ENCODE measurements around the gene ASIC1. TPM values are rescaled to one million over a fixed set of nuclear protein-coding genes. Genes with fewer than 3 reads are reported as not detected.

The ASIC1 gene
- total RNA-seq, 2 experiments from 2014 or later, result 0.59 TPM; not detected in 1

- no TSS peak for BruUV-seq (replicated peaks)
- POLR2A ChIA-PET, result interaction anchor here (0.7 kb wide), 1 partner anchor 22 kb away, joined by 3 read pairs; no protein-coding TSS in a partner anchor
- Histone ChIP-seq H3K9me3 (ENCODE audit: low read length) (no peaks in the 10 kb centered on the region), H2AFZ (ENCODE audit: low read length) (no peak overlapping the region), H3K79me2 (ENCODE audit: insufficient read depth, low read depth, low read length) (no peaks in the 10 kb centered on the region), H4K20me1 (ENCODE audit: insufficient read depth, low read length) (no peaks in the 10 kb centered on the region), H3K9me2 (ENCODE audit: insufficient read depth, low read length) (no peaks in the 10 kb centered on the region), H3K4me1 (ENCODE audit: insufficient read depth, low read length, poor library complexity, severe bottlenecking) (peaks cover 9% of the 10 kb centered on the region), H3K36me3 (ENCODE audit: insufficient read depth, low read length) (no peaks in the 10 kb centered on the region), H3K4me3 (ENCODE audit: low read depth, low read length, poor library complexity, severe bottlenecking) (no peak overlapping the region), H3K4me2 (ENCODE audit: low read length) (no peak overlapping the region), H3K27ac (ENCODE audit: low read depth, low read length, poor library complexity, severe bottlenecking) (no peak overlapping the region)
- no peak for DNase-seq (ENCODE audit: low spot score)
- CTCF ChIA-PET (ENCODE audit: unreplicated experiment), result no interaction called here
- intact Hi-C loops (cut with micrococcal nuclease; ENCODE audit: unreplicated experiment), result no loop called here
- TF ChIP-seq EZH2phosphoT487 (IDR thresholded peaks at IDR 0.05; ENCODE audit: borderline replicate concordance, low read depth, low read length), result no peak
- TF ChIP-seq CTCF (conservative IDR thresholded peaks at IDR 0.05; ENCODE audit: low read length), result no peak
Observed at GRCh38 chr12:50065726-50066310, 8.4 kb downstream of the ASIC1 start.

- H3K79me2 ChIP-seq (ENCODE audit: insufficient read depth, low read depth, low read length), result no peaks in the 10 kb centered on the region
- no peak for TF ChIP-seq CTCF (conservative IDR thresholded peaks at IDR 0.05; ENCODE audit: low read length)
- TF ChIP-seq EZH2phosphoT487 (IDR thresholded peaks at IDR 0.05; ENCODE audit: borderline replicate concordance, low read depth, low read length), result no peak
- CTCF ChIA-PET (ENCODE audit: unreplicated experiment), result no interaction called here
- no peaks in the 10 kb centered on the region for H3K9me2 ChIP-seq (ENCODE audit: insufficient read depth, low read length)
- intact Hi-C loops (cut with micrococcal nuclease; ENCODE audit: unreplicated experiment), result no loop called here
- H3K4me3 ChIP-seq (ENCODE audit: low read depth, low read length, poor library complexity, severe bottlenecking), result no peak overlapping the region
- POLR2A ChIA-PET, result no interaction called here
- no peak overlapping the region for H2AFZ ChIP-seq (ENCODE audit: low read length)
- DNase-seq (ENCODE audit: low spot score), result no peak
- H3K36me3 ChIP-seq (ENCODE audit: insufficient read depth, low read length), result no peaks in the 10 kb centered on the region
- H3K27ac ChIP-seq (ENCODE audit: low read depth, low read length, poor library complexity, severe bottlenecking), result no peak overlapping the region
- BruUV-seq (replicated peaks), result no TSS peak
- H3K9me3 ChIP-seq (ENCODE audit: low read length), result no peaks in the 10 kb centered on the region
- H3K4me1 ChIP-seq (ENCODE audit: insufficient read depth, low read length, poor library complexity, severe bottlenecking), result peaks cover 12% of the 10 kb centered on the region
- no peak overlapping the region for H3K4me2 ChIP-seq (ENCODE audit: low read length)
- no peaks in the 10 kb centered on the region for H4K20me1 ChIP-seq (ENCODE audit: insufficient read depth, low read length)
Observed at GRCh38 chr12:50066402-50066801, 9.0 kb downstream of the ASIC1 start.

GRCh38 chr12:50069069-50069468, 11.7 kb downstream of the ASIC1 start:
- Histone ChIP-seq H3K27ac (ENCODE audit: low read depth, low read length, poor library complexity, severe bottlenecking) (no peak overlapping the region), H3K4me1 (ENCODE audit: insufficient read depth, low read length, poor library complexity, severe bottlenecking) (peaks cover 12% of the 10 kb centered on the region), H3K36me3 (ENCODE audit: insufficient read depth, low read length) (no peaks in the 10 kb centered on the region), H3K4me2 (ENCODE audit: low read length) (no peak overlapping the region), H3K9me2 (ENCODE audit: insufficient read depth, low read length) (no peaks in the 10 kb centered on the region), H4K20me1 (ENCODE audit: insufficient read depth, low read length) (no peaks in the 10 kb centered on the region), H3K79me2 (ENCODE audit: insufficient read depth, low read depth, low read length) (no peaks in the 10 kb centered on the region), H2AFZ (ENCODE audit: low read length) (no peak overlapping the region), H3K9me3 (ENCODE audit: low read length) (no peaks in the 10 kb centered on the region), H3K4me3 (ENCODE audit: low read depth, low read length, poor library complexity, severe bottlenecking) (no peak overlapping the region)
- DNase-seq (ENCODE audit: low spot score), result no peak
- TF ChIP-seq CTCF (conservative IDR thresholded peaks at IDR 0.05; ENCODE audit: low read length) (no peak), EZH2phosphoT487 (IDR thresholded peaks at IDR 0.05; ENCODE audit: borderline replicate concordance, low read depth, low read length) (no peak)
- CTCF ChIA-PET (ENCODE audit: unreplicated experiment), result interaction anchor here (2.8 kb wide), 1 partner anchor 102 kb away, joined by 20 read pairs; no protein-coding TSS in a partner anchor
- POLR2A ChIA-PET, result interaction anchor here (1.1 kb wide), 1 partner anchor 156 kb away, joined by 3 read pairs; no protein-coding TSS in a partner anchor
- no TSS peak for BruUV-seq (replicated peaks)
- intact Hi-C loops (cut with micrococcal nuclease; ENCODE audit: unreplicated experiment), result no loop called here

All from OCI-LY7 (cell line).